ENCODE measurements around the gene SYNGR1.
"Not testable (repeated sequence)": the region's sequence is repeated elsewhere in the genome, so short reads cannot be mapped to it uniquely, and the experiment has no call there.

Gene SYNGR1

DNA sequence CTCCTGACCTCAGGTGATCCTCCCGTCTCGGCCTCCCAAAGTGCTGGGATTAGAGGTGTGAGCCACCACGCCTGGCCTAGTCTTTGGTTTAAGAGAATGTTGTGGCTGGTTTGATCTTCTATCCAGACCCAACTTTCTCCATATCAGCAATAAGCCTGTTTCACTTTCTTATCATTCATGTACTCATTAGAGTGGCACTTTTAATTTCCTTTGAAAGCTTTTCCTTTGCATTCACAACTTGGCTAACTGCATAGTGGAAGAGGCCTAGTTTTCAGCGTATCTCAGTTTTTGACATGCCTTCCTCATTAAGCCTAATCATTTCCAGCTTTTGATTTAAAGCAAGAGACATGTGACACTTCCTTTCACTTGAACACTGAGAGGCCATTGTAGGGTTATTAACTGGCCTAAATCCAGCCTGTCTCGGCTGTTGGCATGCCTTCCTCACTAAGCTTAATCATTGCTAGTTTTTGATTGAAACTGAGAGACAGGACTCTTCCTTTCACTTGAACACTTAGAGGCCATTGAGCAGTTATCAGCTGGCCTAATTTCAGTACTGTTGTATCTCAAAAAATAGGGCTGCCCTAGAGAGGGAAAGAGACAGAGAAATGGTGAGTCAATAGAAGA lies 17.2 kb upstream of the SYNGR1 start:
- no peak overlapping the region for H2AK5ac ChIP-seq (ENCODE audit: low read length)
- no peaks in the 10 kb centered on the region for H3K4me1 ChIP-seq (ENCODE audit: control insufficient read depth, low read depth, low read length)
- no peaks in the 10 kb centered on the region for H3K79me2 ChIP-seq (ENCODE audit: control insufficient read depth, insufficient read depth, low read length)
- H2BK5ac ChIP-seq (ENCODE audit: low read length) = no peak overlapping the region
- no CpG with 5 or more reads among the region's 5 CpGs for WGBS (ENCODE audit: extremely low coverage, insufficient coverage, low lambda C conversion rate)
- H3K56ac ChIP-seq (ENCODE audit: low read length) = no peak overlapping the region
- no peaks in the 10 kb centered on the region for H3K79me1 ChIP-seq (ENCODE audit: low read length)
- no peak overlapping the region for H4K8ac ChIP-seq (ENCODE audit: low read depth, low read length)
- no peaks in the 10 kb centered on the region for H3K27me3 ChIP-seq (ENCODE audit: insufficient read depth, low read length, poor library complexity)
- H3K36me3 ChIP-seq (ENCODE audit: control insufficient read depth, insufficient read depth, low read length) = no peaks in the 10 kb centered on the region
- no peak overlapping the region for H3K23ac ChIP-seq (ENCODE audit: low read length)
- H3K4me2 ChIP-seq (ENCODE audit: low read length) = no peak overlapping the region
- H2BK15ac ChIP-seq (replicated peaks; ENCODE audit: low read depth) = no peak overlapping the region
- H3K4me3 ChIP-seq (ENCODE audit: low read length) = no peak overlapping the region
- no peak overlapping the region for H3K4ac ChIP-seq (ENCODE audit: low read depth, low read length)
- no peak overlapping the region for H4K5ac ChIP-seq (ENCODE audit: low read length)
- no peak overlapping the region for H3K27ac ChIP-seq (ENCODE audit: low read depth, low read length)
- DNase-seq = no peak
- no peak overlapping the region for H3K18ac ChIP-seq (ENCODE audit: low read length)
- no peak overlapping the region for H2BK120ac ChIP-seq (ENCODE audit: low read depth, low read length)
- H3K9ac ChIP-seq (ENCODE audit: low read length) = no peak overlapping the region

- no peak overlapping the region for H4K8ac ChIP-seq (ENCODE audit: low read depth, low read length)
- no peak overlapping the region for H2BK120ac ChIP-seq (ENCODE audit: low read depth, low read length)
- no peak overlapping the region for H3K4me3 ChIP-seq (ENCODE audit: low read length)
- H3K36me3 ChIP-seq (ENCODE audit: control insufficient read depth, insufficient read depth, low read length) = no peaks in the 10 kb centered on the region
- no peak overlapping the region for H4K5ac ChIP-seq (ENCODE audit: low read length)
- H3K18ac ChIP-seq (ENCODE audit: low read length) = no peak overlapping the region
- H3K27ac ChIP-seq (ENCODE audit: low read depth, low read length) = no peak overlapping the region
- no CpG with 5 or more reads among the region's 5 CpGs for WGBS (ENCODE audit: extremely low coverage, insufficient coverage, low lambda C conversion rate)
- H3K4me2 ChIP-seq (ENCODE audit: low read length) = no peak overlapping the region
- no peak overlapping the region for H3K4ac ChIP-seq (ENCODE audit: low read depth, low read length)
- DNase-seq = no peak
- no peak overlapping the region for H3K56ac ChIP-seq (ENCODE audit: low read length)
- no peak overlapping the region for H2BK5ac ChIP-seq (ENCODE audit: low read length)
- no peaks in the 10 kb centered on the region for H3K79me1 ChIP-seq (ENCODE audit: low read length)
- H3K23ac ChIP-seq (ENCODE audit: low read length) = no peak overlapping the region
- no peak overlapping the region for H2BK15ac ChIP-seq (replicated peaks; ENCODE audit: low read depth)
- H2AK5ac ChIP-seq (ENCODE audit: low read length) = no peak overlapping the region
- no peaks in the 10 kb centered on the region for H3K79me2 ChIP-seq (ENCODE audit: control insufficient read depth, insufficient read depth, low read length)
- H3K4me1 ChIP-seq (ENCODE audit: control insufficient read depth, low read depth, low read length) = no peaks in the 10 kb centered on the region
- no peak overlapping the region for H3K9ac ChIP-seq (ENCODE audit: low read length)
- H3K27me3 ChIP-seq (ENCODE audit: insufficient read depth, low read length, poor library complexity) = no peaks in the 10 kb centered on the region
Observed at GRCh38 chr22:39336411-39336810, 13.4 kb upstream of the SYNGR1 start.

GRCh38 chr22:39339775-39340174 lies 10.0 kb upstream of the SYNGR1 start:
- H2AK5ac ChIP-seq (ENCODE audit: low read length); H3K4ac ChIP-seq (ENCODE audit: low read depth, low read length); H4K5ac ChIP-seq (ENCODE audit: low read length); DNase-seq; H3K23ac ChIP-seq (ENCODE audit: low read length); H2BK120ac ChIP-seq (ENCODE audit: low read depth, low read length); H3K27me3 ChIP-seq (ENCODE audit: insufficient read depth, low read length, poor library complexity); H3K18ac ChIP-seq (ENCODE audit: low read length); H2BK5ac ChIP-seq (ENCODE audit: low read length); H4K8ac ChIP-seq (ENCODE audit: low read depth, low read length); H3K79me1 ChIP-seq (ENCODE audit: low read length); H2BK15ac ChIP-seq (replicated peaks; ENCODE audit: low read depth); H3K79me2 ChIP-seq (ENCODE audit: control insufficient read depth, insufficient read depth, low read length); H3K9ac ChIP-seq (ENCODE audit: low read length); H3K27ac ChIP-seq (ENCODE audit: low read depth, low read length); H3K36me3 ChIP-seq (ENCODE audit: control insufficient read depth, insufficient read depth, low read length); H3K56ac ChIP-seq (ENCODE audit: low read length); H3K4me1 ChIP-seq (ENCODE audit: control insufficient read depth, low read depth, low read length); H3K4me2 ChIP-seq (ENCODE audit: low read length); H3K4me3 ChIP-seq (ENCODE audit: low read length): not testable (repeated sequence)
- no CpG with 5 or more reads among the region's 7 CpGs for WGBS (ENCODE audit: extremely low coverage, insufficient coverage, low lambda C conversion rate)

GRCh38 chr22:39341179-39341578 lies 8.6 kb upstream of the SYNGR1 start:
- H2BK15ac ChIP-seq (replicated peaks; ENCODE audit: low read depth) = no peak overlapping the region
- H3K56ac ChIP-seq (ENCODE audit: low read length) = no peak overlapping the region
- H3K9ac ChIP-seq (ENCODE audit: low read length) = no peak overlapping the region
- H3K4me2 ChIP-seq (ENCODE audit: low read length) = no peak overlapping the region
- no peak overlapping the region for H3K23ac ChIP-seq (ENCODE audit: low read length)
- no peak overlapping the region for H2AK5ac ChIP-seq (ENCODE audit: low read length)
- H4K5ac ChIP-seq (ENCODE audit: low read length) = no peak overlapping the region
- DNase-seq = no peak
- no peak overlapping the region for H3K27ac ChIP-seq (ENCODE audit: low read depth, low read length)
- no peaks in the 10 kb centered on the region for H3K36me3 ChIP-seq (ENCODE audit: control insufficient read depth, insufficient read depth, low read length)
- WGBS (ENCODE audit: extremely low coverage, insufficient coverage, low lambda C conversion rate) = no CpG with 5 or more reads among the region's 3 CpGs
- H3K79me2 ChIP-seq (ENCODE audit: control insufficient read depth, insufficient read depth, low read length) = no peaks in the 10 kb centered on the region
- H2BK120ac ChIP-seq (ENCODE audit: low read depth, low read length) = no peak overlapping the region
- H3K4me3 ChIP-seq (ENCODE audit: low read length) = no peak overlapping the region
- no peak overlapping the region for H4K8ac ChIP-seq (ENCODE audit: low read depth, low read length)
- no peaks in the 10 kb centered on the region for H3K79me1 ChIP-seq (ENCODE audit: low read length)
- no peak overlapping the region for H2BK5ac ChIP-seq (ENCODE audit: low read length)
- H3K4ac ChIP-seq (ENCODE audit: low read depth, low read length) = no peak overlapping the region
- peaks cover 2% of the 10 kb centered on the region for H3K4me1 ChIP-seq (ENCODE audit: control insufficient read depth, low read depth, low read length)
- no peak overlapping the region for H3K18ac ChIP-seq (ENCODE audit: low read length)
- H3K27me3 ChIP-seq (ENCODE audit: insufficient read depth, low read length, poor library complexity) = no peaks in the 10 kb centered on the region

GRCh38 chr22:39343259-39344045 lies 6.3 kb upstream of the SYNGR1 start:
- Histone ChIP-seq H3K36me3 (ENCODE audit: control insufficient read depth, insufficient read depth, low read length) (no peaks in the 10 kb centered on the region), H3K4me2 (ENCODE audit: low read length) (no peak overlapping the region), H3K4me3 (ENCODE audit: low read length) (no peak overlapping the region), H3K27me3 (ENCODE audit: insufficient read depth, low read length, poor library complexity) (no peaks in the 10 kb centered on the region), H2BK15ac (replicated peaks; ENCODE audit: low read depth) (no peak overlapping the region), H4K8ac (ENCODE audit: low read depth, low read length) (no peak overlapping the region), H3K79me1 (ENCODE audit: low read length) (no peaks in the 10 kb centered on the region), H3K18ac (ENCODE audit: low read length) (no peak overlapping the region), H3K4ac (ENCODE audit: low read depth, low read length) (no peak overlapping the region), H3K27ac (ENCODE audit: low read depth, low read length) (no peak overlapping the region), H4K5ac (ENCODE audit: low read length) (no peak overlapping the region), H2AK5ac (ENCODE audit: low read length) (no peak overlapping the region), H3K56ac (ENCODE audit: low read length) (no peak overlapping the region), H3K4me1 (ENCODE audit: control insufficient read depth, low read depth, low read length) (peaks cover 2% of the 10 kb centered on the region), H3K23ac (ENCODE audit: low read length) (no peak overlapping the region), H3K79me2 (ENCODE audit: control insufficient read depth, insufficient read depth, low read length) (no peaks in the 10 kb centered on the region), H2BK5ac (ENCODE audit: low read length) (no peak overlapping the region), H2BK120ac (ENCODE audit: low read depth, low read length) (no peak overlapping the region), H3K9ac (ENCODE audit: low read length) (no peak overlapping the region)
- peak; percentile 78 for DNase-seq
- no CpG with 5 or more reads among the region's 15 CpGs for WGBS (ENCODE audit: extremely low coverage, insufficient coverage, low lambda C conversion rate)

DNA sequence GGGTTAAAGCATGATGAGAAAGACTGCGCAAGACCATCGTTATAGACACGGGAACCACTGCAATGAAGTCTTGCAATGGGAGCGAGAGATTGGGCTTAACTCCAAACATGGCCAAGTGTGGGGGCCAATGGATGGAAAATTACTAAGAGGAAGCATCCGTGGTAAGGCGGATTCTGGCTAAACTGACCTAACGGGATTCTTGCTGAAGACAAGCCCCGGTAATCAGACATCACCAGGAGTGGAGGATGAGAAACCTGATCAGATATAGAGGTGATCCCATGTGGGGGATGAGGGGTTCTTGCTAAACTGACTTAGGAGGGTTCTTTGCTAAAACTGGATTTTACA lies 5.8 kb upstream of the SYNGR1 start:
- H3K79me1 ChIP-seq (ENCODE audit: low read length) = no peaks in the 10 kb centered on the region
- H4K5ac ChIP-seq (ENCODE audit: low read length) = no peak overlapping the region
- H3K4me1 ChIP-seq (ENCODE audit: control insufficient read depth, low read depth, low read length) = peaks cover 2% of the 10 kb centered on the region
- no peak overlapping the region for H2BK120ac ChIP-seq (ENCODE audit: low read depth, low read length)
- H3K4ac ChIP-seq (ENCODE audit: low read depth, low read length) = no peak overlapping the region
- DNase-seq = no peak
- no peak overlapping the region for H3K4me3 ChIP-seq (ENCODE audit: low read length)
- no peaks in the 10 kb centered on the region for H3K27me3 ChIP-seq (ENCODE audit: insufficient read depth, low read length, poor library complexity)
- H3K23ac ChIP-seq (ENCODE audit: low read length) = no peak overlapping the region
- H2BK5ac ChIP-seq (ENCODE audit: low read length) = no peak overlapping the region
- no peak overlapping the region for H3K27ac ChIP-seq (ENCODE audit: low read depth, low read length)
- H2BK15ac ChIP-seq (replicated peaks; ENCODE audit: low read depth) = no peak overlapping the region
- no peak overlapping the region for H3K56ac ChIP-seq (ENCODE audit: low read length)
- no peak overlapping the region for H3K4me2 ChIP-seq (ENCODE audit: low read length)
- no peaks in the 10 kb centered on the region for H3K79me2 ChIP-seq (ENCODE audit: control insufficient read depth, insufficient read depth, low read length)
- no peaks in the 10 kb centered on the region for H3K36me3 ChIP-seq (ENCODE audit: control insufficient read depth, insufficient read depth, low read length)
- H2AK5ac ChIP-seq (ENCODE audit: low read length) = no peak overlapping the region
- no peak overlapping the region for H3K18ac ChIP-seq (ENCODE audit: low read length)
- no peak overlapping the region for H4K8ac ChIP-seq (ENCODE audit: low read depth, low read length)
- WGBS (ENCODE audit: extremely low coverage, insufficient coverage, low lambda C conversion rate) = no CpG with 5 or more reads among the region's 8 CpGs
- H3K9ac ChIP-seq (ENCODE audit: low read length) = no peak overlapping the region

Data from mesendoderm (in vitro differentiated cells).